Measurements from ENCODE around the gene TM2D3. TPM values are rescaled to one million over a fixed set of nuclear protein-coding genes. Genes with fewer than 3 reads are reported as not detected.

TM2D3 gene
- total and polyA plus RNA-seq, 10 of the 15 experiments (the other 5 are each of a cell fraction or from before 2014, with no cell fraction given): 28.3 to 84.5 (median 45.0) TPM

GRCh38 chr15:101635944-101636727, 16.0 kb downstream of the TM2D3 start:
- H4K20me1 ChIP-seq (ENCODE audit: control insufficient read depth, insufficient read depth): no peaks in the 10 kb centered on the region
- TF ChIP-seq YBX1 (IDR thresholded peaks at IDR 0.05) (no peak), NR2F1 (conservative IDR thresholded peaks at IDR 0.05) (no peak), HDAC2 (IDR thresholded peaks at IDR 0.05) (no peak), TBL1XR1 (IDR thresholded peaks at IDR 0.05; ENCODE audit: low read depth, low read length) (no peak), ZNF687 (IDR thresholded peaks at IDR 0.05) (no peak), RELB (IDR thresholded peaks at IDR 0.05; ENCODE audit: low read depth) (no peak), PML (IDR thresholded peaks at IDR 0.05; ENCODE audit: low read length) (no peak), CEBPZ (IDR thresholded peaks at IDR 0.05; ENCODE audit: low read depth, low read length) (no peak), SP1 (IDR thresholded peaks at IDR 0.05; ENCODE audit: low read depth, low read length) (no peak), HSF1 (IDR thresholded peaks at IDR 0.05; ENCODE audit: low read depth, low read length) (no peak), POLR2AphosphoS5 (IDR thresholded peaks at IDR 0.05; ENCODE audit: low read length) (no peak), PAX8 (IDR thresholded peaks at IDR 0.05) (no peak)
- 82% methylated on average over 7 of the region's 7 CpGs for WGBS (ENCODE audit: insufficient coverage, insufficient replicate concordance, low lambda C conversion rate, missing lambda C conversion rate)
- H3K27me3 ChIP-seq (replicated peaks in 1 of 2; ENCODE audit: control insufficient read depth in 2 of 2, insufficient read depth in 2 of 2, low read length in 1 of 2): no peaks in the 10 kb centered on the region
- ATAC-seq: no peak
- in situ Hi-C loops (cut with MboI) (no loop called here), intact Hi-C loops (cut with micrococcal nuclease; ENCODE audit: unreplicated experiment) (no loop called here)
- H3K9me3 ChIP-seq (replicated peaks; ENCODE audit: control insufficient read depth, insufficient read depth, low read length): no peaks in the 10 kb centered on the region
- no peaks in the 10 kb centered on the region for H3K4me1 ChIP-seq (ENCODE audit: control insufficient read depth, insufficient read depth, low read length)
- no peak for DNase-seq (ENCODE audit: low read depth, low spot score)
- no peak overlapping the region for H2AFZ ChIP-seq (ENCODE audit: control insufficient read depth, low read depth, low read length)
- SMC1A ChIA-PET (ENCODE audit: uncharacterized antibody, unreplicated experiment): no interaction called here
- no peaks in the 10 kb centered on the region for H3K79me2 ChIP-seq (ENCODE audit: control insufficient read depth, insufficient read depth, low read length)
- FAIRE-seq: no peak
- CTCF ChIA-PET: interaction anchor here (0.6 to 1.4 kb wide), 2 partner anchors 19 to 95 kb away, joined by 3 read pairs; no protein-coding TSS in a partner anchor
- no peak overlapping the region for H3K4me3 ChIP-seq
- H3K4me2 ChIP-seq (ENCODE audit: control insufficient read depth, insufficient read depth): no peak overlapping the region
- BruUV-seq (replicated peaks): no TSS peak
- no peak overlapping the region for H3K9ac ChIP-seq (ENCODE audit: control insufficient read depth, insufficient read depth, low read length)
- POLR2A ChIA-PET: interaction anchor here (1.8 kb wide), 1 partner anchor 342 kb away, joined by 5 read pairs; no protein-coding TSS in a partner anchor
- H3K36me3 ChIP-seq (ENCODE audit: control insufficient read depth in 2 of 2, insufficient read depth in 2 of 2, low read length in 1 of 2): peaks cover 0 to 3% of the 10 kb centered on the region in 2 experiments; a peak in 1 of 4 replicates
- H3K27ac ChIP-seq (ENCODE audit: control insufficient read depth, insufficient read depth): no peak overlapping the region
- RAD21 ChIA-PET (ENCODE audit: unreplicated experiment): no interaction called here
